Psoas muscle (tissue), 8 donors: ENCODE measurements around the gene SMCR8. TPM values are rescaled to one million over a fixed set of nuclear protein-coding genes. Genes with fewer than 3 reads are reported as not detected.
"Not testable (repeated sequence)": the region's sequence is repeated elsewhere in the genome, so short reads cannot be mapped to it uniquely, and the experiment has no call there.

Experiments used
- ATAC-seq, 4 donors: fragments of 200-7000 bp; cut with Tn5 transposase; one replicate each; pipeline ENCODE4 v1.9.1; 2020; ENCODE audit warnings: moderate library complexity in 3 of 4, mild to moderate bottlenecking in 2 of 4
- DNase-seq, 2 donors: peaks; one replicate each; pipeline ENCODE4 v3.0.0-alpha.2; 2020
- H3K27ac ChIP-seq: fragments of 200-600 bp; one replicate; pipeline ENCODE4 v1.8.0; 2022
- H3K27me3 ChIP-seq, 3 donors: fragments of 200-600 bp in 1 of 3; one replicate each; pipeline versions ENCODE4 v1.6.1 to v1.8.0; 2013 to 2022; ENCODE audit warnings: low read length in 2 of 3, mild to moderate bottlenecking in 2 of 3, moderate library complexity in 1 of 3; ENCODE audit not compliant: insufficient read depth in 3 of 3
- H3K36me3 ChIP-seq, 2 donors: fragments of 200-600 bp in 1 of 2; one replicate each; pipeline versions ENCODE4 v1.6.1 to v1.8.0; 2013 to 2022; ENCODE audit warnings: low read depth in 1 of 2, mild to moderate bottlenecking in 1 of 2, moderate library complexity in 1 of 2; ENCODE audit not compliant: insufficient read depth in 1 of 2
- H3K4me1 ChIP-seq: fragments of 200-600 bp; one replicate; pipeline ENCODE4 v1.8.0; 2022
- H3K4me3 ChIP-seq: fragments of 200-600 bp; one replicate; pipeline ENCODE4 v1.8.0; 2022; ENCODE audit warnings: mild to moderate bottlenecking
- H3K9me3 ChIP-seq: fragments of 200-600 bp; one replicate; pipeline ENCODE4 v1.8.0; 2022
- WGBS, 3 donors: extraction: QIAGEN DNeasy Blood & Tissue Kit; methylation state at CpG; one replicate each; pipeline versions ENCODE4 v1.1.6 to v1.1.7; 2013; 5-methylcytosine and 5-hydroxymethylcytosine counted together
- intact Hi-C, 2 donors: fragments of 100-400 bp; cut with DNase I; formaldehyde crosslinking; loops; one replicate each; pipeline versions ENCODE4 v1.11.0 to v1.14.2; 2022
- polyA plus RNA-seq, 3 donors: library from polyadenylated mRNA; stranded (reverse); fragments of 200-250 nt; gene quantifications; one replicate each; pipeline ENCODE4 v1.2.3, GENCODE V29; 2013
- total RNA-seq, 4 donors: library from RNA; stranded (reverse); fragmentation: NEBNext Ultra II Directional in 2 of 4; extraction: Animal tissue kit (Norgen Biotek cat#: 25700) in 2 of 4; gene quantifications; one replicate each; pipeline versions ENCODE4 v1.2.1 to v1.2.4, GENCODE V29; 2021 to 2023
- TF ChIP-seq, protein P1 (sequence below): fragments of 200-600 bp; IDR thresholded peaks from one replicate; pipeline ENCODE4 v1.8.0; 2022; ENCODE audit warnings: antibody characterized with exemption
- donor health status: healthy with polysubstance abuse.
- donor health status: DM: no; HTN: no; CAD: no; lungs with moderate emphysema.
- donor health status: Bipolar disorder and iron deficiency.
- donor health status: healthy.
- donor health status: DM: yes; HTN: yes; CAD: no.
- donor health status: DM: no; HTN: no; CAD: no.
- donor health status: DM: no; HTN: no; CAD: no.
- donor health status: DM: yes; HTN: yes; CAD: no.

SMCR8 gene
- total and polyA plus RNA-seq, 7 donors: 3.9 to 23.4 (median 10.7) TPM

DNA sequence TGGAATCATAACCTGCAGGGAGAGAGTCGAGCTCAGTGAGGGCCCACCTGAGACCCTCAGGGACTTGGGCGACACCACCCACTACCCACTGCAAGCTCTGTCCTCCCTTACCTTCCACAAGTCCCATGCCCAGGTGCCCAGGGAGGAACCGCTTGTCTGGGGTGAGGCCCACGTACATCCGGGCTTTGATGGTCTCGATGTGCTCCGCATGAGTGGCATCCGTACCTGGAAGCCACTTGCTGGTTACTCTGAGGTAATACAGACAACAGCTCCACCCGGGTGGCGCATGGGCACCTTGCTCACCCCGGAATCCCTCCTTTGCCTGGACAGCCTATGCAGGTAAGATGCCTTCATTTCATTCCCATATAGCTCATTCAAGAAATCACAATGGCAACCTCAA lies 29.8 kb upstream of the SMCR8 start:
- no peak for DNase-seq
- Histone ChIP-seq H3K9me3 (no peaks in the 10 kb centered on the region), H3K27ac (no peak overlapping the region), H3K4me1 (no peaks in the 10 kb centered on the region), H3K36me3 (peaks cover 3 to 99% of the 10 kb centered on the region in 2 donors), H3K27me3 (no peaks in the 10 kb centered on the region), H3K4me3 (no peak overlapping the region)
- no peak for ATAC-seq
- 93 to 98% (median 96%) methylated on average over 11 of the region's 11 CpGs for WGBS, 3 donors
- intact Hi-C loops: loop anchor here in 1 of 2 donors (5.0 kb wide), 1 partner anchor 57 kb away; no protein-coding TSS in a partner anchor
- TF ChIP-seq, protein P1, sequence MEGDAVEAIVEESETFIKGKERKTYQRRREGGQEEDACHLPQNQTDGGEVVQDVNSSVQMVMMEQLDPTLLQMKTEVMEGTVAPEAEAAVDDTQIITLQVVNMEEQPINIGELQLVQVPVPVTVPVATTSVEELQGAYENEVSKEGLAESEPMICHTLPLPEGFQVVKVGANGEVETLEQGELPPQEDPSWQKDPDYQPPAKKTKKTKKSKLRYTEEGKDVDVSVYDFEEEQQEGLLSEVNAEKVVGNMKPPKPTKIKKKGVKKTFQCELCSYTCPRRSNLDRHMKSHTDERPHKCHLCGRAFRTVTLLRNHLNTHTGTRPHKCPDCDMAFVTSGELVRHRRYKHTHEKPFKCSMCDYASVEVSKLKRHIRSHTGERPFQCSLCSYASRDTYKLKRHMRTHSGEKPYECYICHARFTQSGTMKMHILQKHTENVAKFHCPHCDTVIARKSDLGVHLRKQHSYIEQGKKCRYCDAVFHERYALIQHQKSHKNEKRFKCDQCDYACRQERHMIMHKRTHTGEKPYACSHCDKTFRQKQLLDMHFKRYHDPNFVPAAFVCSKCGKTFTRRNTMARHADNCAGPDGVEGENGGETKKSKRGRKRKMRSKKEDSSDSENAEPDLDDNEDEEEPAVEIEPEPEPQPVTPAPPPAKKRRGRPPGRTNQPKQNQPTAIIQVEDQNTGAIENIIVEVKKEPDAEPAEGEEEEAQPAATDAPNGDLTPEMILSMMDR: no peak

DNA sequence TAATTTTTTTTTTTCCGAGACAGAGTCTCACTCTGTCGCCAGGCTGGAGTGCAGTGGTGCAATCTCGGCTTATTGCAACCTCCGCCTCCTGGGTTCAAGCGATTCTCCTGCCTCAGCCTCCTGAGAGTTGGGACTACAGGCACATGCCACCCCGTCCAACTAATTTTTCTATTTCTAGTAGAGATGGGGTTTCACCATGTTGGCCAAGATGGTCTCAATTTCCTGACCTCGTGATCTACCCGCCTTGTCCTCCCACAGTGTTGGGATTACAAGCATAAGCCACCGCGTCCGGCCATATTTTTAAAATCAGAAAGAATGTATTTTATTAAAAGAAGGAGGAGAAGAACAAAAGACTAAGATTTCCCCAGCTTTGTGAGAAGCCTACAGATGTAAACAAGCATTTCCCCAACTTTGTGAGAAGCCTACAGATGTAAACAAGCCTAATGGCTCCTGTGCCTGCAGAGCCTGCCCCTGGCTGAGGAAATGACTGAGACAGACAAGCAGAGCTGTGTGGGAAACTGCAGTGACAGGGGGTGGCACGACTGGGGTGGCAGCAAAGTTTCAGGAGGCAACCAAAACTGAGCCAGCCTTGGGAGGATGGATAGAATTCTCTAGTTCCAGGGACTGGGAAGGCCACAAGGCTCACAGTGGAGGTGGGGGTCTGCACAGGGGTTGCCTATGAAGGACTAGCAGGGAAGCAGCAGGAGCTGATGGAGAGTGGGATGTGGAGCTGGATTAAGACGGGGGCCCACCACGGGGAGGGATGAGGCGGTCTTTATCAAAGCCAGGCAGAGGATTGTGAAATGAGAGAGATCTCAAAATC lies 23.2 kb upstream of the SMCR8 start:
- TF ChIP-seq, protein P1: no peak
- WGBS, 3 donors: 53 to 74% (median 56%) methylated on average over 15 of the region's 15 CpGs
- Histone ChIP-seq H3K4me1 (peaks cover 10% of the 10 kb centered on the region), H3K9me3 (no peaks in the 10 kb centered on the region), H3K27me3 (no peaks in the 10 kb centered on the region), H3K36me3 (peaks cover 0 to 86% of the 10 kb centered on the region in 2 donors), H3K27ac (peak overlapping the region; percentile 74), H3K4me3 (no peak overlapping the region)
- DNase-seq (no peak), ATAC-seq (peak; percentile 55 to 83 (median 76))
- intact Hi-C loops: no loop called here

DNA sequence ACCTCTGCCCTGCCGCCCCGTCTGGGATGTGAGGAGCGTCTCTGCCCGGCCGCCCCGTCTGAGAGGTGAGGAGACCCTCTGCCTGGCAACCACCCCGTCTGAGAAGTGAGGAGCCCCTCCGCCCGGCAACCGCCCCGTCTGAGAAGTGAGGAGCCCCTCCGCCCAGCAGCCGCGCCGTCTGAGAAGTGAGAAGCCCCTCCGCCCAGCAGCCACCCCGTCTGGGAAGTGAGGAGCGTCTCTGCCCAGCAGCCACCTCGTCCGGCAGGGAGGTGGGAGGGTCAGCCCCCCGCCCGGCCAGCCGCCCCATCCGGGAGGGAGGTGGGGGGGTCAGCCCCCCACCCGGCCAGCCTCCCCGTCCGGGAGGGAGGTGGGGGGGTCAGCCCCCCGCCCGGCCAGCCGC lies 17.0 kb upstream of the SMCR8 start:
- H3K9me3 ChIP-seq, H3K27ac ChIP-seq, DNase-seq, H3K27me3 ChIP-seq, ATAC-seq, intact Hi-C loops, H3K4me3 ChIP-seq, H3K4me1 ChIP-seq: not testable (repeated sequence)
- 89 to 100% (median 93%) methylated on average over 3 to 28 of the region's 30 CpGs for WGBS, 3 donors
- H3K36me3 ChIP-seq: peaks cover 8 to 70% of the 10 kb centered on the region in 2 donors

DNA sequence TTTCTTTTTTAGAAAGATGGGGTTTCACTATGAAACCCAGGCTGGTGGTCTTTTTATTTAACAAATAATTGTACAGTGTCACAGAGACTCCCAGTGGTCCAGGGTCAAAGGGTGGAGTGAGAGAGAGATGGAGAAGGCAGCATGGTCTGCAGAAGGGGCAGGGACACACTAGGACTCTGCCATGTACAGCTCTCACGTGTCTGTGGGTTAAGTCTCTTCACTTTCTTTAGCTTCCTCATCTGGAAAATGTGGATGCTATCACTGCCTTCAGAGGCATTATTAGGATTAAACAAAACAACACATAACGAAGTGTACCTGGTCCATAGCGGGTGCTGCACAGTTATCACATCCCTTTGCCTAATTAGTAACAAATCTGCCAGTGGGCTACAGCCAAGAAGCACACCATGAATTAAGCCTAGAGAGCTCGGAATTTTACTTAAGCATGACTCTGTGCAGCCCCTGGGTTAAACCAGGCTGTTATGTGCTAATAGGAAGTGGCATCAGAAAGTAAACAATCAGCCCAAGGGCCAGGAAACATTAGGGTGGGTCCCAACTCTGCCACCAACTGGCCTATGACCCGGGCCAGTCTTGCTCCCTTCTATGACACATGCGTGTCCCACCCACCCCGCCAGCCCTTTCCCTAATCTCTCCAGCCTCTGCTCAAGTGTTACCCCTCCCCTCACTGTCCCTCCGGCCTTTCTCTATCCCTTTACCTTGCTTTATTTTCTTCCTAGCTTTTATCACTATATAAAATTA lies 14.2 kb upstream of the SMCR8 start:
- 87 to 92% (median 88%) methylated on average over 8 of the region's 8 CpGs for WGBS, 3 donors
- DNase-seq: no peak

DNA sequence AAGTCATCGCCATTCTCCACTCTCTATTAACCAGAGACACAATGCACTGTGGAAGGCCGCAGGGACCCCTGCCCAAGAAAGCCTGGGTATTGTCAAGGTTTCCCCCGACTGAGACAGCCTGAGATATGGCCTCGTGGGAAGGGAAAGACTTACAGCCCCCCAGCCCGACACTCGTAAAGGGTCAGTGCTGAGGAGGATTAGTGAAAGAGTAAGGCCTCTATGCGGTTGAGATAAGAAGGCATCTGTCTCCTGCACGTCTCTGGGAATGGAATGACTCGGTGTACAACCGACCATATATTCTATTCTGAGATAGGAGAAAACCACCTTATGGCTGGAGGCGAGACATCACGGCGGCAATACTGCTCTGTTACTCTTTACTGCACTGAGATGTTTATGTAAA lies 11.9 kb upstream of the SMCR8 start:
- intact Hi-C loops, H3K27ac ChIP-seq, DNase-seq, ATAC-seq, H3K4me1 ChIP-seq, H3K4me3 ChIP-seq, H3K27me3 ChIP-seq, H3K9me3 ChIP-seq: not testable (repeated sequence)
- H3K36me3 ChIP-seq: peaks cover 14 to 94% of the 10 kb centered on the region in 2 donors
- WGBS, 3 donors: 85 to 89% (median 87%) methylated on average over 13 of the region's 13 CpGs

More for the DNA sequence above, 14.2 kb upstream of the SMCR8 start:
- Histone ChIP-seq H3K4me3 (no peak overlapping the region), H3K9me3 (no peaks in the 10 kb centered on the region), H3K27me3 (no peaks in the 10 kb centered on the region), H3K4me1 (no peaks in the 10 kb centered on the region), H3K27ac (no peak overlapping the region), H3K36me3 (peaks cover 8 to 80% of the 10 kb centered on the region in 2 donors)
- TF ChIP-seq, protein P1: no peak
- ATAC-seq: no peak
- intact Hi-C loops: no loop called here
